Endothelial cell of umbilical vein (primary cell): Measurements from ENCODE around the gene CNST. TPM values are rescaled to one million over a fixed set of nuclear protein-coding genes. Genes with fewer than 3 reads are reported as not detected.

Experiments
- BruUV-seq: library from RNA; stranded (reverse); fragments of 400-500 nt; replicated peaks from 2 replicates; lab custom pipeline; 2021; lab: Mats Ljungman, UMichigan
- CTCF ChIA-PET: fragments of 300-600, 350-600 bp; sonication (Branson Sonifier 250); formaldehyde crosslinking; loops from one replicate; lab custom pipeline; 2021; ENCODE audit warnings: antibody characterized with exemption, inconsistent platforms; lab: Charles Lee
- POLR2A ChIA-PET: fragments of 300-600, 350-600 bp; sonication (Branson Sonifier 250); formaldehyde crosslinking; loops from one replicate; lab custom pipeline; 2021; ENCODE audit warnings: antibody characterized with exemption, inconsistent platforms; lab: Charles Lee
- DNase-seq: peaks from one replicate; pipeline ENCODE4 v3.0.0-alpha.2; 2011; ENCODE audit warnings: low read depth, low spot score
- FAIRE-seq: peaks from 2 replicates; lab custom pipeline; 2011; peaks lifted over from hg19 to GRCh38; lab: Jason Lieb, UNC
- H2AFZ ChIP-seq: 2 replicates; pipeline ENCODE4 v1.6.0; 2012; ENCODE audit warnings: low read depth, low read length, control low read depth, inconsistent platforms
- H3K27ac ChIP-seq: 2 replicates; pipeline ENCODE4 v1.5.1; 2011; ENCODE audit warnings: low read depth, mild to moderate bottlenecking, control low read depth, low read length, moderate library complexity; ENCODE audit not compliant: insufficient read depth
- H3K27me3 ChIP-seq, 2 experiments: 2 replicates each; pipeline versions ENCODE4 v1.6.0 to v1.6.1; 2011; ENCODE audit warnings: low read length in 2 of 2, mixed read lengths in 1 of 2; ENCODE audit not compliant: control insufficient read depth in 2 of 2, insufficient read depth in 2 of 2
- H3K36me3 ChIP-seq, 2 experiments: 2 replicates in 1 of 2; 3 replicates in 1 of 2; pipeline ENCODE4 v1.5.1; 2011; ENCODE audit warnings: low read length in 2 of 2, mild to moderate bottlenecking in 1 of 2, moderate library complexity in 1 of 2; ENCODE audit not compliant: control insufficient read depth in 2 of 2, insufficient read depth in 2 of 2; ENCODE audit errors: extremely low read depth in 1 of 2
- H3K4me1 ChIP-seq: 3 replicates; pipeline ENCODE4 v1.5.1; 2011; ENCODE audit warnings: mild to moderate bottlenecking, low read length; ENCODE audit not compliant: control insufficient read depth, insufficient read depth; ENCODE audit errors: extremely low read depth
- H3K4me2 ChIP-seq: 2 replicates; pipeline ENCODE4 v1.6.1; 2011; ENCODE audit warnings: low read length, control low read depth, mixed read lengths; ENCODE audit not compliant: insufficient read depth
- H3K4me3 ChIP-seq, 3 experiments: fragments of 200-600 bp in 1 of 3; sonication (generic), shearing (Covaris generic) in 1 of 3; replicated peaks in 1 of 3; 2 replicates each; pipeline ENCODE4 v1.5.1; 2011 to 2016; ENCODE audit warnings: control low read depth in 3 of 3, low read length in 3 of 3, mild to moderate bottlenecking in 2 of 3, inconsistent platforms in 1 of 3, low read depth in 1 of 3, moderate library complexity in 1 of 3; ENCODE audit not compliant: insufficient read depth in 1 of 3
- H3K79me2 ChIP-seq: 2 replicates; pipeline ENCODE4 v1.6.0; 2012; ENCODE audit warnings: low read length, inconsistent platforms; ENCODE audit not compliant: control insufficient read depth, insufficient read depth
- H3K9ac ChIP-seq: replicated peaks from 2 replicates; pipeline ENCODE3; 2011; ENCODE audit warnings: low read length, control low read depth; ENCODE audit not compliant: insufficient read depth; ENCODE audit errors: extremely low read depth
- H3K9me1 ChIP-seq: replicated peaks from 3 replicates; pipeline ENCODE4 v1.6.0; 2011; ENCODE audit warnings: mild to moderate bottlenecking, low read length; ENCODE audit not compliant: control insufficient read depth, insufficient read depth; ENCODE audit errors: extremely low read depth
- H3K9me3 ChIP-seq: replicated peaks from 2 replicates; pipeline ENCODE4 v1.5.1; 2012; ENCODE audit warnings: low read length, inconsistent platforms; ENCODE audit not compliant: control insufficient read depth, insufficient read depth
- H4K20me1 ChIP-seq: replicated peaks from 2 replicates; pipeline ENCODE3; 2011; ENCODE audit warnings: mild to moderate bottlenecking, low read length; ENCODE audit not compliant: control insufficient read depth, insufficient read depth; ENCODE audit errors: extremely low read depth
- CTCF ChIP-seq, 2 donors: IDR thresholded peaks; 1 replicate in 1 of 2; 2 replicates in 1 of 2; pipeline ENCODE4 v1.5.1; 2011; ENCODE audit warnings: low read length in 2 of 2, mild to moderate bottlenecking in 2 of 2, moderate library complexity in 2 of 2, control low read depth in 1 of 2, inconsistent platforms in 1 of 2, low read depth in 1 of 2; ENCODE audit not compliant: insufficient read depth in 1 of 2; ENCODE audit errors: extremely low read depth in 1 of 2
- EZH2 ChIP-seq: IDR thresholded peaks from 2 replicates; pipeline ENCODE4 v1.6.1; 2012; ENCODE audit warnings: borderline replicate concordance, low read depth, mild to moderate bottlenecking, moderate library complexity, low read length, inconsistent platforms; ENCODE audit not compliant: severe bottlenecking
- FOS ChIP-seq: IDR thresholded peaks from 2 replicates; pipeline ENCODE4 v1.6.1; 2011; ENCODE audit warnings: mild to moderate bottlenecking, low read length, moderate library complexity, borderline replicate concordance; ENCODE audit not compliant: insufficient read depth
- GATA2 ChIP-seq: IDR thresholded peaks from 2 replicates; pipeline ENCODE4 v1.7.0; 2011; ENCODE audit warnings: low read depth, mild to moderate bottlenecking, moderate library complexity, mixed read lengths, low read length; ENCODE audit not compliant: insufficient read length, insufficient read depth
- JUN ChIP-seq: IDR thresholded peaks from 2 replicates; pipeline ENCODE4 v1.6.1; 2011; ENCODE audit warnings: borderline replicate concordance, low read depth; ENCODE audit not compliant: insufficient read length, insufficient read depth
- MAX ChIP-seq: IDR thresholded peaks from 2 replicates; pipeline ENCODE4 v1.6.1; 2011; ENCODE audit not compliant: insufficient read depth, insufficient read length
- MYC ChIP-seq: IDR thresholded peaks from one replicate; pipeline ENCODE4 v1.6.1; 2011; ENCODE audit warnings: mild to moderate bottlenecking, low read depth, low read length
- POLR2A ChIP-seq: IDR thresholded peaks from 2 replicates; pipeline ENCODE4 v1.6.1; 2012; ENCODE audit warnings: low read depth, mild to moderate bottlenecking, control low read depth, low read length
- POLR2AphosphoS5 ChIP-seq: IDR thresholded peaks from 2 replicates; pipeline ENCODE4 v1.6.1; 2012; ENCODE audit warnings: low read depth, mild to moderate bottlenecking, control low read depth, low read length, moderate library complexity; ENCODE audit not compliant: insufficient read depth
- dilution Hi-C: fragments of 300-500 bp; cut with MboI; formaldehyde crosslinking; loops from one replicate; pipeline ENCODE4 v1.15.0; 2019; ENCODE audit warnings: low sequenced_read_pairs; ENCODE audit not compliant: extremely low pct_ligation_motif_present
- intact Hi-C: fragments of 100-400 bp; cut with micrococcal nuclease; formaldehyde crosslinking; loops from one replicate; pipeline ENCODE4 v1.10.0; 2022
- polyA plus RNA-seq, 4 experiments: library from polyadenylated mRNA; depleted of rRNA in 3 of 4; stranded (reverse) in 3 of 4; unstranded in 1 of 4; fragments of >200 nt; gene quantifications; 2 replicates each; pipeline versions ENCODE4 v1.2.1 to v1.2.3, GENCODE V29; 2011 to 2012; ENCODE audit warnings: missing spikeins in 1 of 4
- total RNA-seq: library from RNA; stranded (reverse); gene quantifications from 2 replicates; pipeline ENCODE4 v1.2.3, GENCODE V29; 2021

Gene CNST
- total and polyA plus RNA-seq, 2 donors (not counting 3 experiments of a cell fraction or from before 2014, with no cell fraction given): 6.3 to 18.1 TPM

- dilution Hi-C loops: no loop called here
- CTCF ChIA-PET: interaction anchor here (3.2 kb wide), 1 partner anchor 10 kb away, joined by 18 read pairs; no protein-coding TSS in a partner anchor
These were observed 112.8 kb downstream of the CNST start for GRCh38 chr1:246678816-246679793.

More at GRCh38 chr1:246678816-246679793, 112.8 kb downstream of the CNST start:
- Histone ChIP-seq H3K4me1 (peaks cover 4% of the 10 kb centered on the region), H3K27ac (no peak overlapping the region), H3K79me2 (no peaks in the 10 kb centered on the region), H3K36me3 (no peaks in the 10 kb centered on the region), H3K9me3 (no peaks in the 10 kb centered on the region), H2AFZ (no peak overlapping the region), H3K4me3 (no peak overlapping the region), H3K9ac (no peak overlapping the region), H4K20me1 (no peaks in the 10 kb centered on the region), H3K4me2 (no peak overlapping the region), H3K9me1 (no peaks in the 10 kb centered on the region), H3K27me3 (no peaks in the 10 kb centered on the region)
- POLR2A ChIA-PET: interaction anchor here (0.7 kb wide), 1 partner anchor 103 kb away, joined by 3 read pairs; no protein-coding TSS in a partner anchor
- no TSS peak for BruUV-seq
- intact Hi-C loops: no loop called here
- no peak for DNase-seq
- FAIRE-seq: no peak
- TF ChIP-seq POLR2AphosphoS5 (no peak), POLR2A (no peak), JUN (no peak), MYC (no peak), CTCF (IDR thresholded peaks at IDR 0.05; ENCODE audit: extremely low read depth in 1 of 2, insufficient read depth in 1 of 2, low read depth in 1 of 2, low read length in 2 of 2) (no peak), EZH2 (no peak), MAX (no peak), GATA2 (no peak), FOS (no peak)
